DOHH2 (cell line): ENCODE results near the gene CACNG6.

Experiments
- CTCF ChIP-seq: fragments of 200-600 bp; sonication (generic); IDR thresholded peaks from one replicate; pipeline ENCODE4 v1.5.1; 2014; ENCODE audit warnings: antibody characterized with exemption, mild to moderate bottlenecking, low read depth, low read length; ENCODE audit not compliant: poor library complexity, severe bottlenecking
- EZH2phosphoT487 ChIP-seq: fragments of 200-600 bp; sonication (generic); IDR thresholded peaks from 2 replicates; pipeline ENCODE4 v1.6.1; 2017; ENCODE audit warnings: borderline replicate concordance, mild to moderate bottlenecking, antibody characterized with exemption, low read length, moderate library complexity, mixed read lengths

GRCh38 chr19:53957448-53958167 is 33.8 kb upstream of the CACNG6 start:
- no peak for TF ChIP-seq CTCF
- no peak for TF ChIP-seq EZH2phosphoT487
